GM12891 (cell line): Measurements from ENCODE around the gene BRD4.

Source experiments
- DNase-seq: peaks from one replicate; pipeline ENCODE4 v3.0.0; 2011; ENCODE audit warnings: low spot score; ENCODE audit not compliant: insufficient read length
- FAIRE-seq: peaks from 2 replicates; lab custom pipeline; 2011; peaks lifted over from hg19 to GRCh38; lab: Jason Lieb, UNC
- PAX5 ChIP-seq: IDR thresholded peaks from 2 replicates; pipeline ENCODE4 v1.6.1; 2011; ENCODE audit warnings: low read length, moderate library complexity, mild to moderate bottlenecking; ENCODE audit not compliant: insufficient read depth, severe bottlenecking
- POLR2A ChIP-seq: IDR thresholded peaks from 2 replicates; pipeline ENCODE4 v1.6.1; 2011; ENCODE audit warnings: low read depth, low read length, control low read depth
- POLR2AphosphoS5 ChIP-seq: IDR thresholded peaks from 2 replicates; pipeline ENCODE4 v1.6.1; 2011; ENCODE audit warnings: low read depth, low read length, control low read depth
- POU2F2 ChIP-seq: IDR thresholded peaks from 2 replicates; pipeline ENCODE4 v1.6.1; 2011; ENCODE audit warnings: low read depth, mild to moderate bottlenecking, control low read depth, low read length, moderate library complexity
- SPI1 ChIP-seq: IDR thresholded peaks from 2 replicates; pipeline ENCODE4 v1.6.1; 2011; ENCODE audit warnings: low read depth, low read length, control low read depth
- TAF1 ChIP-seq: IDR thresholded peaks from 2 replicates; pipeline ENCODE4 v1.6.1; 2011; ENCODE audit warnings: low read depth, low read length, control low read depth

BRD4 gene

DNA sequence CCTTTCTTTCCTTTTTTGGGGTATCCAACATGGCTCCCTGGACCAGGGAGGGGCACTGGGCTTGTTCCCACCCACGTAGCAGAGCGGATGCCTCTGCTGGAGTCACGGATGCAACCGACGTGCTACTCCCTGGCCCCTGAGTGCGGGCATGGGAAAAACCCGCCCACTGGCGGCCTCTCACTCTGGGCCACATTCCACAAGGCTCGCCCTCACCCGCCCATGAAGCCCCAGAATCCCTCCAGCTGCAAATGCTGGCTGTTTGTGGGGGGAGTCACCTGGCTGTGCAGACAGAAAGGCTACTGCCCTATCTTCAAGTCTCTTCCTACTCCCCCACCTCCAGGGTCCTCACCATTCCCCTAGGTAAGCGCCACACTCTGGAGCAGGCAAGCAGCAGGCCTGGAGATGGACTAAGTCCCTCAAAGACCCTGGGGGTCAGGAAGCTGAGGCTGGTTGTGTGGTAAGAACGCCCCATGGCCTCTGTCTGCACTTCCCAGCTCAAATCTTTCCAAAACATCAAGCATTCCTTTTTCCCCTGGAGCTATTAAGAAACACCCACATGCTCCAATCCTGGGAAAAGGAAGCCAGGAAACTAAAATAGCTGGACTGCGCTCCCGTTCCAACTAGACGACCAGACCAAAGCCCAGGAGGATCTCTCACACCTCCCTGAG, 82.2 kb downstream of the BRD4 start:
- FAIRE-seq = no peak
- DNase-seq = no peak

DNA sequence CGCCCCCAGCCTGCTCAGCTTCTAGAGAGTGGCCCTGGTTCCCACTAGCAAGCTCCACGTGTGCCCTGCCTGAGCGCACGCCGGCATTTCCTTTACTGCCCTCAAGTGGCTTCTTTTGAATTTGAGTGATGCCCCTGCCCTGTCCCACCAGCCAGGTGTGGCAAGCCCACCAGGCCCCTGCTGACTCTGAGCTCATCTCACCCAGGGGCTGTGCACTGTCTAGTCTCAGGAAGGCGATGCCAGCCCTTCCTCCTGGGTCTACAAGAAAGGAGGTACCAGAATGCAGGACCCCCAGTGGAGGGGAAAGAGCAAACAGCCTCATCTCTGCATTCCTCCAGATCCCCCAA, 82.8 kb downstream of the BRD4 start:
- no peak for TF ChIP-seq POU2F2
- FAIRE-seq (no peak), DNase-seq (no peak)

More for the DNA sequence above, 82.2 kb downstream of the BRD4 start:
- TF ChIP-seq POU2F2 = no peak
- no peak for TF ChIP-seq TAF1
- TF ChIP-seq PAX5 = no peak
- no peak for TF ChIP-seq POLR2AphosphoS5
- no peak for TF ChIP-seq POLR2A
- no peak for TF ChIP-seq SPI1

GRCh38 chr19:15248648-15249527, 83.5 kb downstream of the BRD4 start:
- TF ChIP-seq POLR2AphosphoS5 = no peak
- no peak for TF ChIP-seq POLR2A
- DNase-seq (no peak), FAIRE-seq (no peak)

GRCh38 chr19:15248106-15248505, 84.2 kb downstream of the BRD4 start:
- DNase-seq (no peak), FAIRE-seq (no peak)
- TF ChIP-seq TAF1 (no peak), PAX5 (no peak), POU2F2 (no peak), SPI1 (no peak), POLR2A (no peak), POLR2AphosphoS5 (no peak)

GRCh38 chr19:15247107-15248014, 85.0 kb downstream of the BRD4 start:
- FAIRE-seq (no peak), DNase-seq (no peak)
- TF ChIP-seq TAF1 (no peak), SPI1 (no peak), POU2F2 (no peak), PAX5 (no peak), POLR2A (no peak)

DNA sequence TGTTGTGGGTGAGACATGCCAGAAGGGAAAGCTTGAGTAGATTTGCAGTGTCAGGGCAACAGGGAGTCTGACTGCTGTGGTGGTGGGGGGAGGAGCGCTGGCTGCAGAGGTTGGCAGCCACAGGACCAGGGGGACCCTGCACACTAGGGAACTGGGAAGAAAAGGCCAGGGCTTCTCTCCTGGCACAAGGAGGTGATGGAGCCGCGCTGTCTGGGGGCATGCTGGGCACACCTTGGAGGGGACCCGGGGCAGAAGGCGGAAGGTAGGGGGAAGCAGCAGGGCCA, 86.2 kb downstream of the BRD4 start:
- DNase-seq = no peak
- no peak for FAIRE-seq
- TF ChIP-seq POU2F2 (no peak), POLR2AphosphoS5 (no peak), POLR2A (no peak), SPI1 (no peak), PAX5 (no peak), TAF1 (no peak)

DNA sequence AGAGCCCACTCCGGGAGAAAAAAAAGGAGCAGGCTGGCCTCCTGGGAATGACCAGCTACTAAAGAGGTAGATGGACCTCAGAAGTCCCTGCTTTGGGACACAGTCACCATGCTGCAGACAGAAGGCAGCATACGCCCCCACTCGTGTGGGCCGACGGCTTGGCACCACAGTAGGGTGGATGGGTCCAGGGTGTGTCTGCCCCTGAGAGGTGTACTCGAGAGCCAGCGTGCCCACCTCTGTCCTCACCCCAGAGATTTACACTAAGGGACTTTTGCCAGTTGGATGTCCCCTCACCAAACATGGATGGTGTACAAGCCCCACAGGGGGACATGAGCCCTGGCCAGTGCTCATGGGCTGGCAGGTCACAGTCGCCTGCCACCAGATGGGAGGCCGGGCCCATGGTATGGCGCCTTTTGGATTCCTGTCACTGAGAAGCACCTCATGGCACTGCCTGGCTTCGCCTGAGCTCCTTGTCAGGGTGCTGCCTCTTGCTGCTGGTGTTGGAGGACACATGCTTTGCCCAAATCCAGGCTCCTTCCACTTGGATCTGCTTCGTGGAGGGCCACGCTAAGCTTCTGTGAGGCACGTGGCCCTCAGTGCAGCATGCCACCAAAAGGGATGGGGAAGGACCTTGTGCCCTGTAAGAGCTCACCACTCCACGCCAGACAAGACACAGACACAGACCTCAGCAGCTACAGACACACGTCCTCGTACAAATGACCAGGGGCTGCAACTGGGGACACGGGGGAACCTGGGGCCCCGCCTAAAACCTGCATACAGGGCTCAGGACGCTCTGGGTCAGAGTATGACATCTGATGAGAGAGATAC, 86.8 kb downstream of the BRD4 start:
- TF ChIP-seq POU2F2 (no peak), POLR2A (no peak), POLR2AphosphoS5 (no peak), TAF1 (no peak), SPI1 (no peak), PAX5 (no peak)
- FAIRE-seq = no peak
- no peak for DNase-seq

DNA sequence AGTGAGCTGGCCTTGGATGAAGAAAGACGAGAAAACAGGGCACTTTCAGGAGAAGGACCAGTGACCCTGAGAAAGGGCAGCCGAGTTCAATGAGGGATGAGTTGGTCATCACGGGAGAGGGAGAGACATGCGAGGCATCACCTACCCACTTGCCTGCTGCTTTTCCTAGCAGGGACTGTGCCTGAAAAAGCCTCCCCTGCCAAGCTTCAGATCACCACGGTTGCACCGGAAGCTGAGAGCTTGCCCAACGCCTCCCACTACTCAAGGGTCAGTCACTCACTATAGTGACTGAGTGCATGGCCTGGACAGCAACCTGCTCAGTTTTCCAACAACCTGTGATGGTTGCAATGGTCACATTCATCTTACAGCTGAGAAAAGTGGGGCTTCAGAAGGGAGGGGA, 87.5 kb downstream of the BRD4 start:
- no peak for TF ChIP-seq POU2F2
- no peak for TF ChIP-seq SPI1
- no peak for TF ChIP-seq PAX5
- TF ChIP-seq POLR2AphosphoS5 = no peak
- no peak for TF ChIP-seq POLR2A
- TF ChIP-seq TAF1 = no peak
- FAIRE-seq = no peak

More for the DNA sequence above, 87.5 kb downstream of the BRD4 start:
- no peak for DNase-seq
